NCI-H2029 (cell line): ENCODE measurements around the gene ABI3BP.

Experiments used
- DNase-seq: peaks from one replicate; lab custom pipeline; 2025; lab: John Stamatoyannopoulos, UW

The ABI3BP gene

GRCh38 chr3:100984308-100984707, 8.9 kb downstream of the ABI3BP start:
- no peak for DNase-seq

GRCh38 chr3:100982710-100983109, 10.5 kb downstream of the ABI3BP start:
- DNase-seq, result no peak

GRCh38 chr3:100981164-100981911, 11.9 kb downstream of the ABI3BP start:
- no peak for DNase-seq

- DNase-seq, result no peak
These were observed 15.1 kb downstream of the ABI3BP start for GRCh38 chr3:100978011-100978659.

- DNase-seq, result no peak
These were observed 16.6 kb downstream of the ABI3BP start for GRCh38 chr3:100976611-100977010.

- no peak for DNase-seq
These were observed 17.5 kb downstream of the ABI3BP start for GRCh38 chr3:100975714-100976113.

GRCh38 chr3:100973594-100973993, 19.6 kb downstream of the ABI3BP start:
- no peak for DNase-seq

GRCh38 chr3:100972867-100973266, 20.4 kb downstream of the ABI3BP start:
- no peak for DNase-seq

GRCh38 chr3:100972301-100972844, 20.8 kb downstream of the ABI3BP start:
- no peak for DNase-seq

- no peak for DNase-seq
These were observed 21.4 kb downstream of the ABI3BP start for GRCh38 chr3:100971798-100972197.

GRCh38 chr3:100970477-100970990, 22.7 kb downstream of the ABI3BP start:
- no peak for DNase-seq

GRCh38 chr3:100968932-100969906, 24.0 kb downstream of the ABI3BP start:
- no peak for DNase-seq

- no peak for DNase-seq
These were observed 26.4 kb downstream of the ABI3BP start for GRCh38 chr3:100966807-100967206.

- DNase-seq, result no peak
These were observed 27.2 kb downstream of the ABI3BP start for GRCh38 chr3:100966049-100966491.

GRCh38 chr3:100963041-100963440, 30.2 kb downstream of the ABI3BP start:
- no peak for DNase-seq

GRCh38 chr3:100957261-100957986, 35.8 kb downstream of the ABI3BP start:
- no peak for DNase-seq

- no peak for DNase-seq
These were observed 36.9 kb downstream of the ABI3BP start for GRCh38 chr3:100956276-100956675.

GRCh38 chr3:100954990-100955389, 38.2 kb downstream of the ABI3BP start:
- DNase-seq, result no peak

GRCh38 chr3:100954199-100954935, 38.9 kb downstream of the ABI3BP start:
- no peak for DNase-seq

- no peak for DNase-seq
These were observed 40.1 kb downstream of the ABI3BP start for GRCh38 chr3:100953103-100953502.
